ENCODE results near the gene OPN3. TPM values are rescaled to one million over a fixed set of nuclear protein-coding genes. Genes with fewer than 3 reads are reported as not detected.

Gene OPN3
- polyA plus RNA-seq, 6 donors from 2014 or later: 137 to 271 (median 167) TPM

- no peaks in the 10 kb centered on the region for H3K27me3 Mint-ChIP-seq
- H3K4me1 Mint-ChIP-seq: peaks cover 9 to 13% (median 10%) of the 10 kb centered on the region in 3 donors
- DNase-seq: no peak
- ATAC-seq (ENCODE audit: low read depth in 2 of 2): no peak
- H3K27ac Mint-ChIP-seq: peak overlapping the region; percentile 72 to 90 (median 77)
- H3K4me3 Mint-ChIP-seq: no peak overlapping the region
- H3K36me3 Mint-ChIP-seq: peaks cover 29 to 39% of the 10 kb centered on the region in 2 donors
- no peaks in the 10 kb centered on the region for H3K9me3 Mint-ChIP-seq
Measured at GRCh38 chr1:241591736-241592135, 48.4 kb downstream of the OPN3 start.

DNA sequence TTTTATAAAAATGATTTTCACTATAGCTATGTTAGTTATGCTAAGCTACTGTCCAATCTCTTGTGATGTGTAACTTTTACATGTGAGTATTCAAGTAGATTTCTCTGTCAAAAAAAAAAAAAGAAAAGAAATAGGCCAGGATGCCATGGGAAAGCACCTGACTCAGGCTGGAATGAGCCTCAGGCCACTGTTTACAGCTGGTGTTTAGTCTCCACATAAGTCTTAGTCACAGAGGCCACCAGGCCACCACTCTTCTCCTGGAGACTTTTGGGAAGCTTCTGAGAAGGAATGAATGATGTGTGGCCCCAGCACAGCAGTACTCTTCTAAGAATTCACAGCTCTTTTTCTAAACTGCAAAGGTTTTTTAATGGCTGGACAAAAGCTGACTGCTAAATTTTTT, 48.9 kb downstream of the OPN3 start:
- Mint-ChIP-seq H3K36me3 (peaks cover 33 to 43% of the 10 kb centered on the region in 2 donors), H3K9me3 (no peaks in the 10 kb centered on the region), H3K4me1 (peaks cover 6 to 9% (median 6%) of the 10 kb centered on the region in 3 donors), H3K27ac (peak overlapping the region; percentile 72 to 90 (median 77)), H3K4me3 (no peak overlapping the region), H3K27me3 (no peaks in the 10 kb centered on the region)
- DNase-seq (no peak), ATAC-seq (ENCODE audit: low read depth in 2 of 2) (no peak)

DNA sequence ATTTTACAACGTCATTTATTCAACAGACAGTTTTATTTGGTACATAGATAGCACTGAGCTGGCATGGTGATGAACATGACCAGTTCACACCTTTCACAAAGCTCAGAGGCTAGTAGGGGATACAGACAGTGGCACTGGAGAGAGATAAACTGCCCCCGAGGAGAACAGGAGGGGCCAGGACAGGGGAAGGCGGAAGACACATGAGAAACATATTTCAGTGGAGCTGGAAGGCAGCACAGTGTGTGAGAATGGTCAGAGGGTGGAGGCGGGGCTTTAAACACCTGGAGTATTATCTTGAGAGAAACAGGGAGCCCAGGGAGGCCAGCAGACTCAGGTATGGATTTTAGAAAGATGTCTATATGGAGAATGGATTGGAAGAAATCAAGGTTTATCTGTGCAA, 49.5 kb downstream of the OPN3 start:
- H3K9me3 Mint-ChIP-seq: no peaks in the 10 kb centered on the region
- no peaks in the 10 kb centered on the region for H3K27me3 Mint-ChIP-seq
- H3K36me3 Mint-ChIP-seq: peaks cover 33 to 43% of the 10 kb centered on the region in 2 donors
- no peak overlapping the region for H3K4me3 Mint-ChIP-seq
- DNase-seq (no peak), ATAC-seq (ENCODE audit: low read depth in 2 of 2) (no peak)
- H3K27ac Mint-ChIP-seq: peak overlapping the region in 5 of 6 donors; percentile 40 to 90 (median 76)
- peaks cover 0 to 5% (median 3%) of the 10 kb centered on the region in 3 donors for H3K4me1 Mint-ChIP-seq

- peak overlapping the region in 4 of 6 donors; percentile 28 to 72 (median 46) for H3K27ac Mint-ChIP-seq
- H3K4me3 Mint-ChIP-seq: no peak overlapping the region
- no peak for DNase-seq
- no peaks in the 10 kb centered on the region for H3K9me3 Mint-ChIP-seq
- H3K36me3 Mint-ChIP-seq: peaks cover 23 to 35% of the 10 kb centered on the region in 2 donors
- no peak for ATAC-seq (ENCODE audit: low read depth in 2 of 2)
- peaks cover 0 to 5% (median 0%) of the 10 kb centered on the region in 3 donors for H3K4me1 Mint-ChIP-seq
- no peaks in the 10 kb centered on the region for H3K27me3 Mint-ChIP-seq
Measured at GRCh38 chr1:241589521-241589920, 50.6 kb downstream of the OPN3 start.

- Mint-ChIP-seq H3K27me3 (no peaks in the 10 kb centered on the region), H3K9me3 (no peaks in the 10 kb centered on the region)
Measured at GRCh38 chr1:241586905-241587512, 53.2 kb downstream of the OPN3 start.

DNA sequence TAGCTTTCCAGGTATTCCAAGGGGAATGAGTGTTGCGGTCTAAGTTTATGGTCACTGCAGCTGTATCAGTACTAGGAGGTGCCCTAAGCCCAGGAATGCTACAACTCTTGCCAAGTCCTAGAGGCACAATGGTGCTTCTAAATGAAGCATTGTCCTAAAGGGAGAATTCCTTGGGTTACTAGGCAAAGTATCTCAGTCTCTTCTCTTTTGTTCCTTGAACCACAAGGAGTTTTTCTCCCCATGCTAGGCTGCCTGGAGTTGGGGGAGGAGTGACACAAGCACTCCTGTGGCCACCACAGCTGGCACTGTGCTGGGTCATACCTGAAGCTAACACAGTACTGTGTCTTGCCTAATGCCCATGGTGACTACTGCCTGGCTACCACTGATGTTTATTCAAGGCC, 57.2 kb downstream of the OPN3 start:
- ATAC-seq (ENCODE audit: low read depth in 2 of 2): no peak
- peak overlapping the region in 5 of 6 donors; percentile 10 to 94 (median 79) for H3K27ac Mint-ChIP-seq
- peaks cover 8 to 34% (median 20%) of the 10 kb centered on the region in 3 donors for H3K4me1 Mint-ChIP-seq

More at GRCh38 chr1:241586905-241587512, 53.2 kb downstream of the OPN3 start:
- DNase-seq (no peak), ATAC-seq (ENCODE audit: low read depth in 2 of 2) (no peak)
- peaks cover 0 to 17% (median 0%) of the 10 kb centered on the region in 3 donors for H3K4me1 Mint-ChIP-seq
- peaks cover 30 to 31% of the 10 kb centered on the region in 2 donors for H3K36me3 Mint-ChIP-seq
- no peak overlapping the region for H3K4me3 Mint-ChIP-seq
- H3K27ac Mint-ChIP-seq: peak overlapping the region in 4 of 6 donors; percentile 3 to 65 (median 18)

DNA sequence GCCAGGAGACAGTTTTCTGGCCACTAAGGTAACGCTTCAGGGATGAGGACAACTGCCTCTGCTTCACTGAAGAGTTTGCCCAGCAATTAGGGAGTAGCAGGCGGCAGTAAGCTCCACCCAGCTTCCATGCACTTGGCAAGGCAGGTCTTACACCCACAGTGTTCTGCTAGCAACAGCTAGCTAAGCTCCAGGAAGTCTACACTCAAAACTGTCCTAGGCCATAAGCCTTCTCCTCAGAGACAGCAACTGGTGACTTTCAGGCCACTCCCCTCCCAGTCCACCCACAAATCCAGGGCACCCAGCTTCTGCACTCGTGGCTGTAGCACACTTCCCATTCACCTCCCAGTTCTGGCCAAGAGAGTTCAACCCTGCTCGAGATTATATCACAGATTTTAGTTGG, 60.7 kb downstream of the OPN3 start:
- peak overlapping the region in 4 of 6 donors; percentile 24 to 78 (median 44) for H3K27ac Mint-ChIP-seq
- peaks cover 78% of the 10 kb centered on the region in 2 donors for H3K36me3 Mint-ChIP-seq

More for the DNA sequence above, 57.2 kb downstream of the OPN3 start:
- no peaks in the 10 kb centered on the region for H3K9me3 Mint-ChIP-seq
- no peak for DNase-seq
- H3K27me3 Mint-ChIP-seq: no peaks in the 10 kb centered on the region
- no peak overlapping the region for H3K4me3 Mint-ChIP-seq
- H3K36me3 Mint-ChIP-seq: peaks cover 54 to 55% of the 10 kb centered on the region in 2 donors

GRCh38 chr1:241574154-241574553, 66.0 kb downstream of the OPN3 start:
- peak overlapping the region in 4 of 6 donors; percentile 30 to 67 (median 52) for H3K27ac Mint-ChIP-seq
- peaks cover 34 to 58% (median 35%) of the 10 kb centered on the region in 3 donors for H3K4me1 Mint-ChIP-seq
- DNase-seq: no peak
- H3K4me3 Mint-ChIP-seq: no peak overlapping the region
- no peak for ATAC-seq (ENCODE audit: low read depth in 2 of 2)
- peaks cover 2 to 25% (median 13%) of the 10 kb centered on the region in 7 donors for H3K9me3 Mint-ChIP-seq
- no peaks in the 10 kb centered on the region for H3K27me3 Mint-ChIP-seq
- peaks cover 71 to 83% of the 10 kb centered on the region in 2 donors for H3K36me3 Mint-ChIP-seq

More for the DNA sequence above, 60.7 kb downstream of the OPN3 start:
- ATAC-seq (ENCODE audit: low read depth in 2 of 2): no peak
- peaks cover 0 to 25% (median 13%) of the 10 kb centered on the region in 7 donors for H3K9me3 Mint-ChIP-seq
- H3K4me1 Mint-ChIP-seq: peaks cover 12 to 50% (median 29%) of the 10 kb centered on the region in 3 donors
- no peak for DNase-seq
- H3K4me3 Mint-ChIP-seq: no peak overlapping the region
- H3K27me3 Mint-ChIP-seq: no peaks in the 10 kb centered on the region

- Mint-ChIP-seq H3K36me3 (peaks cover 41 to 49% of the 10 kb centered on the region in 2 donors), H3K27me3 (no peaks in the 10 kb centered on the region), H3K4me1 (peaks cover 20 to 40% (median 23%) of the 10 kb centered on the region in 3 donors), H3K9me3 (peaks cover 0 to 3% (median 0%) of the 10 kb centered on the region in 7 donors), H3K27ac (peak overlapping the region in 3 of 6 donors; percentile 27 to 71 (median 44)), H3K4me3 (no peak overlapping the region)
- DNase-seq: no peak
- ATAC-seq (ENCODE audit: low read depth in 2 of 2): no peak
Measured at GRCh38 chr1:241569848-241570247, 70.3 kb downstream of the OPN3 start.

GRCh38 chr1:241560849-241561187, 79.4 kb downstream of the OPN3 start:
- no peaks in the 10 kb centered on the region for H3K27me3 Mint-ChIP-seq
- DNase-seq: no peak
- no peak for ATAC-seq (ENCODE audit: low read depth in 2 of 2)
- H3K27ac Mint-ChIP-seq: peak overlapping the region in 3 of 6 donors; percentile 17 to 73 (median 68)
- H3K36me3 Mint-ChIP-seq: peaks cover 31 to 40% of the 10 kb centered on the region in 2 donors
- no peak overlapping the region for H3K4me3 Mint-ChIP-seq
- H3K4me1 Mint-ChIP-seq: peaks cover 18 to 25% (median 22%) of the 10 kb centered on the region in 3 donors
- no peaks in the 10 kb centered on the region for H3K9me3 Mint-ChIP-seq

GRCh38 chr1:241560146-241560848, 79.9 kb downstream of the OPN3 start:
- H3K27ac Mint-ChIP-seq: peak overlapping the region in 4 of 6 donors; percentile 6 to 73 (median 42)
- H3K4me3 Mint-ChIP-seq: no peak overlapping the region
- no peaks in the 10 kb centered on the region for H3K9me3 Mint-ChIP-seq
- DNase-seq (no peak), ATAC-seq (ENCODE audit: low read depth in 2 of 2) (no peak)
- H3K4me1 Mint-ChIP-seq: peaks cover 22 to 25% (median 22%) of the 10 kb centered on the region in 3 donors
- H3K36me3 Mint-ChIP-seq: peaks cover 31 to 40% of the 10 kb centered on the region in 2 donors
- no peaks in the 10 kb centered on the region for H3K27me3 Mint-ChIP-seq

DNA sequence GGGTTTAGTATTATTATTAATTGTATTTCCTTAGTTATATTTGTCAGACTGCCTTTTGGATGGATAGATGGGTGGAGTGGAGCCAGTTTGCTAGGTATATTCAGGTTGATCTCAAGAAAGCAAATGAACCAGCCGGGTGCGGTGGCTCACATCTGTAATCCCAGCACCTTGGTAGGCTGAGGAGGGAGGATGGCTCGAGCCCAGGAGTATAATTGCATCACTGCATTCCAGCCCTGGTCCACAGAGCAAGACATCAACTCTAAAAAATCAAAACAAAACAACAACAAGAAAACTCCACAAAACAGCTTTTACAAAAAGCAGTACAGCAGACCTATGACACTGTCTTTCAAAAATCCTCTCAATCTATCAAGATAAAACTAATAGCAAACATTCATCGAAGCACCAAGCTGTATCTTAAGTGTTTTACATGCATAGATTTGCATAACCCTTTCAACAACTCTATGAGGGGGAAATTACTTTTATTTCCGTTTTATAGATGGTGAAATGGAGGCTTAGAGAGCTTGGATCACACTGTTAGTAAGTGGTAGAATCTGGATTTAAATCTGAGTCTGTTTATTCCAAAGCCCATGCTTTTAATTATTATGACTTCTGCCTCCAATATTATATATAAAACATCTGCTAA, 82.5 kb downstream of the OPN3 start:
- DNase-seq: no peak
- ATAC-seq (ENCODE audit: low read depth in 2 of 2): no peak
- Mint-ChIP-seq H3K4me3 (peak overlapping the region in 1 of 8 donors; percentile 66), H3K4me1 (peaks cover 27 to 35% (median 29%) of the 10 kb centered on the region in 3 donors), H3K27me3 (no peaks in the 10 kb centered on the region), H3K9me3 (peaks cover 0 to 1% (median 0%) of the 10 kb centered on the region in 7 donors), H3K27ac (peak overlapping the region in 2 of 6 donors; percentile 29 to 67), H3K36me3 (peaks cover 26 to 30% of the 10 kb centered on the region in 2 donors)

- Mint-ChIP-seq H3K4me1 (peaks cover 26 to 36% (median 29%) of the 10 kb centered on the region in 3 donors), H3K27ac (peak overlapping the region in 1 of 6 donors; percentile 55), H3K4me3 (no peak overlapping the region), H3K27me3 (peaks cover 0 to 1% (median under 1%) of the 10 kb centered on the region in 3 donors), H3K9me3 (peaks cover 0 to 2% (median 0%) of the 10 kb centered on the region in 7 donors), H3K36me3 (peaks cover 19 to 24% of the 10 kb centered on the region in 2 donors)
- ATAC-seq (ENCODE audit: low read depth in 2 of 2) (no peak), DNase-seq (no peak)
Measured at GRCh38 chr1:241557031-241557430, 83.1 kb downstream of the OPN3 start.

Measured in naive B cell (primary cell).